HepG2 (cell line): ENCODE data around the gene UPB1. TPM values are rescaled to one million over a fixed set of nuclear protein-coding genes. Genes with fewer than 3 reads are reported as not detected.
A peak's percentile ranks its signal among the peaks of the same experiment; 100 is the strongest.

Experiments used
- CBX1 ChIP-seq: IDR thresholded peaks from one replicate; pipeline ENCODE4 v1.6.1; 2016; ENCODE audit warnings: antibody characterized with exemption, low read depth
- DPF2 ChIP-seq: sonication (generic); formaldehyde crosslinking; IDR thresholded peaks from 2 replicates; pipeline ENCODE4 v1.4.0; 2020; ENCODE audit warnings: mild to moderate bottlenecking, low read depth, missing genetic modification reagents, borderline replicate concordance
- FOXP1 ChIP-seq, 2 experiments: fragments of 450-650 bp in 1 of 2; IDR thresholded peaks; 2 replicates each; pipeline ENCODE4 v1.6.1; 2017 to 2018; ENCODE audit warnings: antibody characterized with exemption in 1 of 2
- GATAD2A ChIP-seq: IDR thresholded peaks from 2 replicates; pipeline ENCODE4 v1.6.1; 2016
- GRHL1 ChIP-seq: sonication (generic); formaldehyde crosslinking; conservative IDR thresholded peaks from 2 replicates; pipeline ENCODE4 v1.8.0; 2022; ENCODE audit warnings: missing genetic modification reagents
- HOXA5 ChIP-seq: sonication (generic); formaldehyde crosslinking; IDR thresholded peaks from 2 replicates; pipeline ENCODE4 v1.4.0; 2020; ENCODE audit warnings: missing genetic modification reagents
- ISL2 ChIP-seq: sonication (generic); formaldehyde crosslinking; IDR thresholded peaks from 2 replicates; pipeline ENCODE4 v1.5.0; 2020; ENCODE audit warnings: missing genetic modification reagents
- MXD4 ChIP-seq: IDR thresholded peaks from 2 replicates; pipeline ENCODE4 v1.6.1; 2016; ENCODE audit warnings: mild to moderate bottlenecking, missing biosample characterization, missing genetic modification reagents
- MXI1 ChIP-seq: IDR thresholded peaks from 3 replicates; pipeline ENCODE4 v1.6.1; 2012; ENCODE audit warnings: low read depth, low read length, inconsistent platforms, borderline replicate concordance
- NPAS2 ChIP-seq: sonication (generic); formaldehyde crosslinking; IDR thresholded peaks from 2 replicates; pipeline ENCODE4 v1.8.0; 2022; ENCODE audit warnings: mild to moderate bottlenecking, missing genetic modification reagents, borderline replicate concordance
- RXRB ChIP-seq: IDR thresholded peaks from 2 replicates; pipeline ENCODE4 v1.6.1; 2016; ENCODE audit warnings: borderline replicate concordance, missing genetic modification reagents, missing compliant biosample characterization
- SP2 ChIP-seq: sonication (generic); formaldehyde crosslinking; IDR thresholded peaks from 2 replicates; pipeline ENCODE4 v1.5.1; 2020; ENCODE audit warnings: mild to moderate bottlenecking, missing genetic modification reagents
- TERF1 ChIP-seq: sonication (generic); formaldehyde crosslinking; IDR thresholded peaks from 2 replicates; pipeline ENCODE4 v1.8.0; 2022; ENCODE audit warnings: mild to moderate bottlenecking, missing genetic modification reagents, moderate library complexity
- TFDP1 ChIP-seq: IDR thresholded peaks from 2 replicates; pipeline ENCODE4 v1.6.1; 2016; ENCODE audit warnings: missing compliant biosample characterization, missing genetic modification reagents, borderline replicate concordance
- ZFYVE20 ChIP-seq: sonication (generic); formaldehyde crosslinking; IDR thresholded peaks from 2 replicates; pipeline ENCODE4 v1.8.0; 2023; ENCODE audit warnings: low read depth, mild to moderate bottlenecking, moderate library complexity, missing genetic modification reagents, borderline replicate concordance
- ZNF260 ChIP-seq: sonication (generic); formaldehyde crosslinking; IDR thresholded peaks from 2 replicates; pipeline ENCODE4 v1.4.0; 2020; ENCODE audit warnings: missing genetic modification reagents, low read depth, mild to moderate bottlenecking, borderline replicate concordance
- ZNF274 ChIP-seq: sonication (generic); formaldehyde crosslinking; IDR thresholded peaks from 2 replicates; pipeline ENCODE4 v1.5.1; 2020; ENCODE audit warnings: mild to moderate bottlenecking, missing genetic modification reagents
- ZNF496 ChIP-seq: sonication (generic); formaldehyde crosslinking; IDR thresholded peaks from 2 replicates; pipeline ENCODE4 v1.8.1; 2023; ENCODE audit warnings: mild to moderate bottlenecking, moderate library complexity, missing genetic modification reagents; ENCODE audit not compliant: insufficient replicate concordance
- ZNF572 ChIP-seq: sonication (generic); formaldehyde crosslinking; IDR thresholded peaks from 2 replicates; pipeline ENCODE4 v1.5.1; 2020; ENCODE audit warnings: mild to moderate bottlenecking, missing genetic modification reagents
- ZNF777 ChIP-seq: sonication (generic); formaldehyde crosslinking; IDR thresholded peaks from 2 replicates; pipeline ENCODE4 v1.4.0; 2020; ENCODE audit warnings: missing genetic modification reagents
- ZNF883 ChIP-seq: sonication (generic); formaldehyde crosslinking; IDR thresholded peaks from 2 replicates; pipeline ENCODE4 v1.5.1; 2020; ENCODE audit warnings: mild to moderate bottlenecking, missing genetic modification reagents; ENCODE audit errors: not compliant biosample characterization
- polyA plus RNA-seq, 8 experiments: library from polyadenylated mRNA; depleted of rRNA in 3 of 8; stranded (reverse) in 7 of 8; unstranded in 1 of 8; fragments of >200 nt; fragmentation: Illumina TruSeq in 4 of 8; extraction: Trizol in 4 of 8; gene quantifications; 2 replicates each; pipeline versions ENCODE4 v1.2.1 to v1.2.3, GENCODE V29; 2011 to 2016; ENCODE audit warnings: low read depth in 4 of 8, missing spikeins in 1 of 8, mixed read lengths in 1 of 8; ENCODE audit not compliant: insufficient read depth in 1 of 8
- total RNA-seq, 5 experiments: library from RNA; depleted of rRNA; stranded (reverse); fragments of >200 nt; fragmentation: Illumina TruSeq; extraction: Trizol; gene quantifications; 2 replicates each; pipeline ENCODE4 v1.2.3, GENCODE V29; 2016; ENCODE audit warnings: low read depth in 1 of 5
- TF ChIP-seq, protein P1 (sequence below): sonication (generic); formaldehyde crosslinking; IDR thresholded peaks from 2 replicates; pipeline ENCODE4 v1.4.0; 2020; ENCODE audit warnings: mild to moderate bottlenecking, missing genetic modification reagents

The UPB1 gene
- total and polyA plus RNA-seq, 2 of the 13 experiments (the other 11 are each of a cell fraction or from before 2014, with no cell fraction given): 0.38 to 1.2 TPM

GRCh38 chr22:24482998-24483397 is 12.1 kb upstream of the UPB1 start (continued):
- no peak for TF ChIP-seq MXI1
- no peak for TF ChIP-seq ZNF274 (CRISPR knock-in tag)
- TF ChIP-seq RXRB (CRISPR knock-in tag): no peak
- no peak for TF ChIP-seq CBX1
- TF ChIP-seq TFDP1 (CRISPR knock-in tag): no peak
- 0 out of 2 replicates have a peak, but pooled peaks have one; percentile 42 for TF ChIP-seq FOXP1 (IDR thresholded peaks at IDR 0.05)
- peak; percentile 84 for TF ChIP-seq FOXP1 (CRISPR knock-in tag; IDR thresholded peaks at IDR 0.05)
- TF ChIP-seq NPAS2: no peak
- TF ChIP-seq MXD4 (CRISPR knock-in tag): no peak
- no peak for TF ChIP-seq ISL2 (CRISPR knock-in tag)
- TF ChIP-seq GRHL1 (CRISPR knock-in tag): no peak
- TF ChIP-seq ZNF496 (CRISPR knock-in tag): no peak
- TF ChIP-seq TERF1 (CRISPR knock-in tag): no peak
- no peak for TF ChIP-seq ZNF777 (CRISPR knock-in tag)
- no peak for TF ChIP-seq SP2 (CRISPR knock-in tag)
- no peak for TF ChIP-seq ZNF260 (CRISPR knock-in tag)
- no peak for TF ChIP-seq ZNF883
- TF ChIP-seq ZNF572 (CRISPR knock-in tag): no peak
- no peak for TF ChIP-seq HOXA5 (CRISPR knock-in tag)
- TF ChIP-seq ZFYVE20: no peak
- TF ChIP-seq, protein P1, sequence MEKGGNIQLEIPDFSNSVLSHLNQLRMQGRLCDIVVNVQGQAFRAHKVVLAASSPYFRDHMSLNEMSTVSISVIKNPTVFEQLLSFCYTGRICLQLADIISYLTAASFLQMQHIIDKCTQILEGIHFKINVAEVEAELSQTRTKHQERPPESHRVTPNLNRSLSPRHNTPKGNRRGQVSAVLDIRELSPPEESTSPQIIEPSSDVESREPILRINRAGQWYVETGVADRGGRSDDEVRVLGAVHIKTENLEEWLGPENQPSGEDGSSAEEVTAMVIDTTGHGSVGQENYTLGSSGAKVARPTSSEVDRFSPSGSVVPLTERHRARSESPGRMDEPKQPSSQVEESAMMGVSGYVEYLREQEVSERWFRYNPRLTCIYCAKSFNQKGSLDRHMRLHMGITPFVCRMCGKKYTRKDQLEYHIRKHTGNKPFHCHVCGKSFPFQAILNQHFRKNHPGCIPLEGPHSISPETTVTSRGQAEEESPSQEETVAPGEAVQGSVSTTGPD (CRISPR knock-in tag): 0 out of 2 replicates have a peak, but pooled peaks have one; percentile 44
- no peak for TF ChIP-seq DPF2 (CRISPR knock-in tag)
- TF ChIP-seq GATAD2A (CRISPR knock-in tag): peak; percentile 14; the same call in 1 of the 2 replicates
